GM19324 (cell line): ENCODE measurements around the gene PSMD5.

ENCODE experiments used
- ATAC-seq: cut with Tn5 transposase; IDR thresholded peaks from one replicate; pipeline ENCODE4 v1.9.1; 2021; ENCODE audit warnings: mild to moderate bottlenecking, moderate library complexity; ENCODE audit not compliant: unreplicated experiment, low FRiP score

PSMD5 gene

GRCh38 chr9:120857481-120857880 is 14.8 kb upstream of the PSMD5 start:
- ATAC-seq = no peak

DNA sequence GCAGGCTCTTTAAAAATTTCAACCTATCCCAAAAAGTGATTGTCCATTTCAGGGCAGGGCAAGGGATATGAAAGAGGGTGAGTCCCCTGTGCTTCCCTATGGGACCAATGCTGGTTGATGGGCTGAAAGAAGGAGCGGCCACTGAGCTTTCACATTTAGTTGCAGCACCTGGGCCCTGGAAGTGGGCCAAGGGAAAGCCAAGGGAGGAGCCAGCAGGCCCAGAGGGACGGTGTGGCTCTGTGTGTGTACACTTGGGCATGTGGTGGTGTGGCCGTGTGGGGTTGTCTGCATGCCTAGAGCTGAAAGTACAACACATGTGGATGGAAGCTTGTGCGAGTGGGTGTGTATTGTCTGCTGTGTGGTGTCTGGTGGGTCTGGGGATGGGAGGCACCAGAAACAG is 14.0 kb upstream of the PSMD5 start:
- ATAC-seq = no peak

DNA sequence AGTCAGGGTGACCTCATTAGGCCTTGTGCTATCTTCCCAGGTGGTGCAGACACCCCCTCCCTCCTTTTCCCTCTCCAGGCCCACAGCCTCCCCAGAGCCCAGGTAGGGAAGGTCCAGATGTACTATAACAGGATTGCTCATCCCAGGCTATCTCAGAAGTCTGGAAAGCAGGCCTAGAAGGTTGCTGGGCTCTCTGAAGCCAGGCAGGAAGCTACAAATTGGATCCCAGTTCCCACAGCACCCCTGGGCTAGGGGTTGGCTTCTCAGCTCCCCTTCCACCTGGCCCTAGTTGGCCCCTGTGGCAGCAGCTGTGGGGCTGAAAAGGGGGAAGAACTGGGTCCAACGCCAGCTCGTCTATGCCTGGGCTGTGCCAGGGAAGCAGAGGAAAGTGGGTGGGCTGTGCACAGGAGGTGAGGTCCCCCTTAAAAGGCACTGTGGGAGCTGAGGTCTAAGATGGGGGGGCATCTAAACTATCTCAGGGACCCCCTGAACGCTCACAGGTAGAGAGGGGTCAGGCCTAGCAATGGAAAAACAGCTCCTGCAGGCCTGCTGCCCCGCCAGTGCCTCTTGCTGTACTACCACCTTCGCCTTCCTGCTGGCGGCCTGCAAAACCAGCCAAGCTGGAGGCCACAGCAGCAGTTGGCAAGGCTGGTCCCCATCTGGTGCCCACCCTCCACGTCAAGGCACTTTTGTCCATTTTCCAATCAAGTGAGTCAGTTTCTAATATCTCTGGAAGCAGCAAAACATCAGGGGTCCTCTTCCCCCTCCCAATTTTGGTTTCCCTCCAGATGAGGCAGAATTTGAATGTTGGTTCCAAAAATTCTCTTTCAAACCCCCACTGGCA is 13.3 kb upstream of the PSMD5 start:
- ATAC-seq = no peak

DNA sequence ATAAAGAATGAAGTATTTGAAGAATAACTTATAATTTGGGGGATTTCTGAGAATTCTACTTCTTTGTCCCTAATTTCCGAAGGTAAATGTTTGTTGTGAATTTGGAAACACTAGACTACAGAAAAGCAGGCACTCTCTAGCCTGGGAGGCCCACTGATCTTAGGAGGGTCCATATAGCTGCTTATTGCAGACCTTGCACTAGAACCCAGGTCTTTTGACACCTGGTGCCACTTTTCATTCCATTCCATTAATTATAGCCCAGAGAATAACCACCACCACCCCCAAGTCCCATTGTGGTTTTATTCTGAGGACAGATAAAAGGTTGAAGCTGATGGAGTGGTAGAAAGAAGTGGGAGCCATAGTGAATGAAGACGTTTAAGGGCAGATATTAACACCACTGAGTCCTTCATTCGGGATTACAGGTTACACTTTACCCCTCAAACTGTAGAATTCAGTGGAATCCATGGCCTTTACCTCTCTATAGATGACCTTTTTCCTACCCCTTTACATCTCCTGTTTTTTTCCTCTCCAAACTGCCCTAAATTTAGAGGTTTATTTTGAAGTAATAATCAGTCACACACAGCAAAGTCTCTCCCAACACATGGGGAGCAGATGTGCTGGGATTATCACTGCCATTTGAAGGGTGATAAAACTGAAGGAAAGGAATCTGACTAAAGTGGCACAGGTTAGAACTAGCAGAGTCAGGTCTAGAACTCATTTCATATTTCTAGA is 12.0 kb upstream of the PSMD5 start:
- ATAC-seq = no peak

GRCh38 chr9:120853198-120853597 is 10.5 kb upstream of the PSMD5 start:
- no peak for ATAC-seq

DNA sequence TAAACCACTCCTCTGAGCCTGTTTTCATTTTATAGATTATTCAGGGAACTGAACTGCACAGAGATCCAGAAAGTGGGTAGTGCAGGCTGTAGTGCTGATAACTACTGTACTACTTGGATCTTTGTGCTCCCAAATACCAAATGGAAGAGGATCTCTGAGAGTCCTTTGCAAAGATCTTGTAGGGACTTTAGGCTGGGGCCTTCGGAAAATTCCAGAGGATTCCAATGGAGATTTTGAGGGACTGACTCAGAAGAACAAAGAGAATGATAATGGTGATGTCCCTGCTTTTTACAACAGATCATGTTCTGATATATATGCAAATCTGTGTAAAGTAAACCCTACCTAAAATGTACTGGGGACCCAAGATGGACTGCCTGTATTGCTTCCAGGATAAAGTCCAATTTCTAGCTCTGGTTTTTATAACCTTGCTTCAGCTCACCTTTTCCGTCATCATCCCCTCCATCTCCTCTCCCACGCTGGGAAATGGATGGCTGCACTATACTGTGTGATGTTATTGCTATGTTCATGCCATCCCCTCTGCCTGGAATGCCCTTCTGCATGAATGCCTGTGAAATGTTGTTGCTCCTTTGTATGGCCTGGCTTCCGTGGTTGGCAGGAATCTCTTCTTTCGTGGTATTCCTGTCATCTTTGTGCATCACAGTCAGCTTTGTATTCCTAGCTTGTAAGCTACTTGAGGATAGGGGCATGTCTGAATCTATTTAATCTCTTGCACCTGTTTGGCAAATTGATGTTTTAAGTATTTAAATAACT is 9.7 kb upstream of the PSMD5 start:
- ATAC-seq = no peak

- no peak for ATAC-seq
These were observed 8.7 kb upstream of the PSMD5 start for GRCh38 chr9:120851449-120851848.

DNA sequence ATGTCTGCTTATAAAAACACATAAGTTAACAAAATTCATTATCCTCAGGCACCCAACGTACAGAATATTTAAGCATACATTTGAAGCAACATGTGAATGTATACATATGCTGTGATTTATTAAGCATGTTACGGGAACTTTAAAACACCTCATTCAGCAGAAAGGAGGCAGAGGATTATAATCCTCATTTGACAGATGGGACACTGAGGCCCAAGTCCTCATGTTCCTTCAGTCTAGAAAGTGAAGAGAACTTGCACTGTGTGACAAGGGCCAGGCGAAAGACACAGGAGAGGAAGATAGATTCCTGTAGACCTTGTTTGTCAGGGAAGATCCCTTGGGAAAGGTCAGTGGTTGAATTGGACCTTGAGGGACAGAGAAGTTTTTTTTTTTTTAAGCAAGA is 7.6 kb upstream of the PSMD5 start:
- no peak for ATAC-seq

- ATAC-seq = no peak
These were observed 4.2 kb upstream of the PSMD5 start for GRCh38 chr9:120846906-120847305.

DNA sequence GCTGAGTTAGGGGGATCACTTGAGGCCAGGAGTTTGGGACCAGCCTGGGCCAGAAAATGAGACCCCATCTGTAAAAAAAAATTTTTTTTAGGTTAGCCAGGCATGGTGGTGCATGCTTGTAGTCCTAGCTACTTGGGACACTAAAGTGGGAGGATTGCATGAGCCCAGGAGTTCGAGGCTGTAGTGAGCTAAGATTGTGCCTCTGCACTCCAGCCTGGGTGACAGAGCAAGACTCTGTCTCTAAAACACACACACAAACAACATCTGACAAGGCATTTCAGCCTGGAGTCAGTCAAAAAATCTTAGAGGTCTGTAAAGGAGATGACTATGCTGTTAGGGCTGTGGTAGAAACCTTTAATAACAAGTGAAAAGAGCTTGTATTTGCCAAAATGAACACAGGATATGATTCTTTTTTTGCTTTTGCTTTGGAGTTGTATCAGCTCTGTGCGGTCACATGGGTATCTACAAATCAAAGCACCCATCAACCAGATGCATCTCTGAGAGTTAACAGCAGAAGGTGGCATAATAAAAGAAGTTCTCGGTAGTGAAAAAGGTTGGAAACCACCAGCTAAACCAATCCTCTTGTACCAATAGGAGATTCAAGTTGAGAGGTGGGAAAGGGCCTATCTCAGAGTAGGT is 3.6 kb upstream of the PSMD5 start:
- no peak for ATAC-seq

DNA sequence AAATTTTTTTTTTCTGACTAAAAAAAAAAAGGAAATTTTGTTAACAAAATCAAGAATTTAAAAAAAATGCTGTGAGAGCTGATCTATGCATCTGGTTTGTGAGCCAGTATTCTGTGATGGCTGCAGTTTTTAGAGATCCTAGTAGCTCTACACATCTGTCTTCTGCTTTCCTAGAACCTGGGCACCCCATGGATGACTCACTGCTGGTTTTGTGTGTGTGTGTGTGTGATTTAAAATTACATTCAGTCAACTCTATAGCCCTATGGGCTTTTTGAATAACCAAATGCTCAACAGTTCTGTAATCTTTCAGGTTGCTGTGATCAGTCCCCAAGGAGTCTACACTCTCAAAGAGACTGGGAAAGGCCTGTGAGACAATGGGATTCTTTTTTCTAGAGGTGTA is 2.5 kb upstream of the PSMD5 start:
- ATAC-seq = no peak

DNA sequence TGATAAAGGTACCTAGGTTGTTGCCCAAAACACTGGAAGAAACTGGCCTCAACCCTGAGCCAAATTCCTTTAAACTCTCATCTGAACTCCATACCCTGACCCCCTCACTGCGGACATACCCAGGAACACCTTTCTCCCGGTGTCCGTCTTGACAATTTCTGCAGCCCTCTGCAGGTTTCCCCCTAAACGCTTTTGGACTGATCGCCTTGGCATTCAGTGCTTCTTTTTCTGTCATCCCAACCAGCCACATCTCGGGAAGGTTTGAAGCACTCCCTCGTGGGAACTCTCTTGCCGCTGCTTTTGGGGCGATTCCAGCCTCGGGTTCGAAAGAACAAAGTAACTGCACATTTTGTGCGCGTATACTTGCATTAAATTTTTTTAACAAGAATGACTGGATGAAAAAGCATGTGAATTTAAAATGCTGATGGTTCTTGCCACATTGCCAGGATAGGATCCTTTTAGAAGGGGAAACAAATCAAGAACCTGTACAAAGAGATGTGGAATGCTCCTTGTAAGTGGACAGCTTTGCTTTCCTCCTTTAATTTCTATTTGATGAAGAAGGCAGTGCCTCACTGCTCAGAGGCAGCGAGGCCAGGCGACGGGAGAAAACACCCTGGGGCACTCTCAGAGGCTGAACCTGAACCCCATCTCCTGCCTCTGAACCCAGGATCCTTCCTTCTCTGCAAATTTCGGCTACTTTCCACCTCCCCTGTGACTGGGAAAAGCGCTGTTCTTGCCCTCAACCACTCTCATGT is 615 bp downstream of the PSMD5 start:
- no peak for ATAC-seq

GRCh38 chr9:120839146-120839545 is 3.6 kb downstream of the PSMD5 start:
- ATAC-seq = no peak

DNA sequence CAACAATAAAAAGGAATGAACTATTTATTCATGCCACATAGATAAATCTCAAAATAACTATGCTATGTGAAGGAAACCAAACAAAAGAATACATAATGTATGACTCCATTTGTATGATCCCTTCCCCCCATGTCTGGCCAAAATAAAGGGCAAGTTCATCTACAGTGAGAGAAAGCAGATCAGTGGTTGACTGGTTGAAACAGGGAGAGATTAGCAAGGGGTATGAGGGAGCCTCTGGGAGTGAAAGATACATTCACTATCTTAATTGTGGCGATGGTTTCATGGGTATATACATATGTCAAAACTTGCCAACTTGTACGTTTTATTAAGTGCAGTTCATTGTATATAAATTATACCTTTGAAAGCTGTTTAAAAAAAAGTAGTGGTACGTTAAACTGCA is 4.8 kb downstream of the PSMD5 start:
- no peak for ATAC-seq

GRCh38 chr9:120833325-120833724 is 9.4 kb downstream of the PSMD5 start:
- ATAC-seq = no peak

GRCh38 chr9:120832807-120833206 is 9.9 kb downstream of the PSMD5 start:
- ATAC-seq = no peak

GRCh38 chr9:120830865-120831264 is 11.9 kb downstream of the PSMD5 start:
- no peak for ATAC-seq

- ATAC-seq = no peak
These were observed 12.6 kb downstream of the PSMD5 start for GRCh38 chr9:120830151-120830550.

DNA sequence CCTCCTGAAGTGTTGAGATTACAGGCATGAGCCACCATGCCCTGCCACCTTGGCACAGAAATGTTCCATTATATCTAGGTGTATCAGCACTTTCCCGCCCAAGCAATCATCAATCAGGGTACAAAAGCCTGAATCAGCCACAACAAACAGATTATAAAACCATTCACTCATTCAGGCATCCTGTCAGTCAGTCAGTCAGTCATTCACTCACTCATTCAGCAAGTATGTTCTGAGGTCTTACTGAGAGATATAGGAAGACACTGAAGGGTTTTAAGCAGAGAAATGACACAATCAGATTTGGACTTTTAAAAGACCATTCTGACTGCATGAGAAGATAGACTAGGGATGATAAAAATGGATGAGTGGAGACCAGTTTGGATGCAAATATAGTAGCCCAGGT is 13.1 kb downstream of the PSMD5 start:
- no peak for ATAC-seq

DNA sequence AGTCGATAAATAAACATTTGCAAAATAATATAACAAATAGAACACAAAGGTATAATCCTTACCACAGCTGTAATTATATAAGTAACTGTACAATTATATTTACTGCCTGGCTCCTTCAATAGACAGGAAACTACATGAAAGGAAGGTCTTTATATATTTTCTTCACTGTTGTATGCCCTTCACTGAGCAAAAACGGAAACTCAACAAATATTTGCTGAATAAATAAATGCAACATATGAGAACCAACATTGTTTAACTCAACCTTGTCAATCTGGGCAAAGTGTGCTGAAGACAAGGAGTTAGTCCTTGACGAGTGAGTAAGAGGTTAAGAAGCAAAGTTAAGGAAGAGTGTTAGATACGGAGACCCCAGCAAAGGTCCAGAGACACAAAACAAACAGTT is 22.6 kb downstream of the PSMD5 start:
- ATAC-seq = no peak
